ENCODE data around the gene KRTAP5-6.
"Not testable (repeated sequence)": the region's sequence is repeated elsewhere in the genome, so short reads cannot be mapped to it uniquely, and the experiment has no call there.

KRTAP5-6 gene

DNA sequence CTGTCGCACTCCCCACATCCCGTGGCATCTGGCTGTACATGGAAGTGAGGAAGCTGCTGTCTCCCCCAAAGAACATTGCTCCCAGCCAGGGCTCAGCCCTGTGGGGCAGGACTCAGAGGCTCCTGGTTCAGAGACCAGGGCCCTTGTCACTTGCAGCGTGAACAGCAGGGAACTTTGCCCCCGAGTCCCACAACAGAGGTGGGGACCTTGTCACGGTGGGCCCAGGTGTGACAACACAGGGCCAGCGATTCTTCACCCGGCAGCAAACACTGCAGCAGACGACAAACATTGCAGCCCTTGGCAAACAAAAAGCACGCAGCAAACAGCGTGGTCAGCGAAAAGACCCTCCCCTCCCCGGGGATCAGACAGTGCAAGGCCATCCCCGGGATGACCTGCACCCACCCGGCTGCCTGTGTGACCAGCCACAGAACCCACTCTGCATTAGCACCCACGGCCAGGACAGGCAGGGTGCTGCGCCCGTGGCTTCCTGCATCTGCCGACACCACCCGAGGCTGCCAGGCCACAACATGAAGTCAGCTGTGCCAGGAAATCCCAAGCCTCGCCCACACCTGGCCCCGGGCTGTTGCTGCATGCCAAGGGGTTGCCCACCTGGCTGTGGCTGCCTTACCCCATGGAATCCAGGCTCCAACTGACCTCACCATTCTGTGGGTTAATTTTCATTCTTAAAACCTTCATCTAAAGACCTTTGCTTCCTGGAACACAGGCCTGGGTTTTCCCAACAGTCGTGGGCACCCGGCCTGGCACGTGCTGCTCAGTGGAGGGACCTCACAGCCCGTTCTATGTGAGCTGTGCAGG, 35.3 kb upstream of the KRTAP5-6 start:
- not testable (repeated sequence) for DNase-seq

DNA sequence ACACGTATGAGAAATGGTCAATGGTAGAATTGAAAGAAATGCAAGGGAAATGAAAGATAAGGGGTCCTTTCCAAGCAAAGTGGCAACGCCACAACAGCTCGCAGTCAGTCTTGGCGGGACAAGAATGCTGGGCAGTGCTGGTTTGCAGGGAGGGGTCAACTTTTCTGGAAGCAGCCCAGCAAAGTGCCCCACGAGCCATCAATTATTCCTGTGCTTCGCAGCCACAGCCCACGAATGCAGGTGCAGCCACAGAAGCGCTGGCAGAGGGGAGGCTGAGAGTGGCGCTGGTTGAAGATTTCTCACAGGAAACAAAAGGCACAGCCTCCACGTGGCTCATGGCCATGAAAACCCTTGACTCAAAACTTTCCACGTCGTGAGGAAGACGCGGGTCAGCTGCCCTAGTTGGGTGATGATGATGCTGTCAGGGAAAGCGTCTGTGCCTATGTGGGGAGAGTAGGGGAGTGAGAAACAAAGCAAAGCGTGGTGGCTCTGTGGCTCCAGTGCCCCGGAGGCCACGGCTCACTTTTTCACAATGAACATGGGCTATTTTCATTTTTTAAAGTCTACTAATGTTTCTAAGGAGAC, 34.2 kb upstream of the KRTAP5-6 start:
- DNase-seq = not testable (repeated sequence)

DNA sequence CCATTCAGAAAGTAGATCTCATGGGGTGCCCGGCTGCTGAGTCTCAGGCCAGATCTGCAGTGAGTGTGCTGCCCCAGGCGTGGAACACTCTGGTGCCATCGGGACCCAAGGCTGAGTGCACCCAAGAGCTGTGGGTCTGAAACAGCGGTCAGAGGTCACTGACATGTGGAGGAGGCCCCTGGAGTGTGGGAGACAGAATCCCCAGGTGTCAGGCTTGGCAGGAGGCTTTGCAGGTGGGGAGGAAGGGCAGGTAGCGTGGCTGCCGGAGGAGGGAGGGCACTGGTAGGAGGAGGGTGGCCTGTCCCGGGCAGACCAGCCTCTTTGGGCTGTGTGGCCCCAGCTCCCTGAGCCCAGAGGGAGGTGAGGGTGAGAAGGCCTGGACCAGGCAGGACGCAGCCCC, 31.7 kb upstream of the KRTAP5-6 start:
- DNase-seq = no peak

DNA sequence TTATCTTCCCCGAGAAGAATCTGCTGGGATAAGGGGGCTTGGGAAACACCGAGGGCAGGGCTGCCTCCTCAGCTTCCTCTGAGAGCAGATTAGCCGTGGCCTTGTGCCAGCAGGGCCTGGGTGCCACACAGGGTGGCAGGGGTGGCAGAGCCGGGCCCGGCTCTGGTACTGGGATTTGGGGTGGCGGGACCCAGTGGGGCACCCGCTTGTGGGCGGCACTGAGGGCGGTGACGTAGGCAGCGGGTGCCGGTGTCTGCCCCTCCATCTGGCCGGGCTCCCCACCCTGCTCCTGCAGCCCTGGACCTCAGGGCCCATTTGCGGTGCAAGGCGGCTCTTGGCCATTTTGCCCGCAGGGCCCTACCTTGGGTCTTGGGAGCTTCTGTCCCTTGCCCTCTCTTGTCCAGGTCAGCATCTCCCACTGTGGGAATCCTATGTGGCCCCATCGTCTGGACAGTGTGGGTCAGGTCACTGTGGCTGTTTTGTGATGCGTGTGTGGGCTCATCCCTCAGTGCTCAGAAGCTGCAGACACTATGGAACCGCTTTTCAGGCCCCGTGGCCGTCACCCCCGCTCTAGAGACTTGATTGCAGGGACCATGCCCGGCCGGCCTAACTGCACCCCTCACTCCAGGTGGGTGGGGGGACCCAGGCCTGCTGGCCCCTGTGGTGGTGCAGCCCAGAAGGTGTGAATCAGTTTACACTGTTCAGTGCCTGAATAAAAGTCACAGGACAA, 29.7 kb upstream of the KRTAP5-6 start:
- no peak for DNase-seq

DNA sequence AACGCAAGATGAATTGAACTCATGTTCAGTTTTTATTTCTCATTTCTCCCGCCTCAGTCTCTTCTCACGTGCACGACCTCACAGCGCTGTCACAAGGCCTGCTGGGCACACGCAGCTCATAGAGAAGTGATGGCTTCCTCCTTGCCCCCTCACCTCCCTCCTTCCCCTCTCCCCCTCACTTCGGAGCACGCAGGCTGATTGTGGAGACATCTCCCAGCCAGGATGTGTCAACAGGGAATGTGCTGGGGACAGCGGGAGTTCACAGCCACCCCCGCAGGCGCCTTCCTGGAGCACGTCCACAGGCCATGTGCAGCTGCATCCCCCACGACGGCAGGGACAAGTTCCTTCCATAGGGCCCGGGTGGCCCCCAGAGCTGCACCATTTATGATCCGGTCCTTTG, 29.1 kb upstream of the KRTAP5-6 start:
- DNase-seq = no peak

DNA sequence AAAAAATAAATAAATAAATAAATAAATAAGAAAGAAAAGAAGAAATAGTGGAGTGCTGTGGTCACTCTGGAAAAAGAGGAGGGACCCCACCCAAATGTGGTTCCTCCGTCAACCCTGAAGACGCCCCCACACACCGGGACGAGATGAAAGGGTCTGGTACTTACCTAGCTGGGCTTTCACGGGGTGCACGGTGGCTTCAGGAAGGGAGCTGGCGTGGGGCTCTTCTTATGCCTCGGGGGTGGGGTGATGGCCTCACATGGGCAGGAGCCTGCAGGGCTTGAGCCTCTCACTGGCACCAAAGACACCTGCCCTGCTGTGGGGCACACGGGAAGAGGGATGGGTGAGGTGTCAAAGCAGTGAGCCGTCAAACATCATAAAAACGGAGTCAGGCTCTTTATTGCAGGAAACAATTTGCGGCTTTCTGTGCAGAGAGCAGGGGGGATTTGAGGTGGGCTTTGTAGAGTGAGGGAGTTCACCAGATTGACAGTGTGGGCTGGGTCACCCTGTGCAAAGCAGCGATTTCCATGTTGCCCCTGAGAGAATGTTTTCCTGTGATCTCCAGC, 28.0 kb upstream of the KRTAP5-6 start:
- no peak for DNase-seq

DNA sequence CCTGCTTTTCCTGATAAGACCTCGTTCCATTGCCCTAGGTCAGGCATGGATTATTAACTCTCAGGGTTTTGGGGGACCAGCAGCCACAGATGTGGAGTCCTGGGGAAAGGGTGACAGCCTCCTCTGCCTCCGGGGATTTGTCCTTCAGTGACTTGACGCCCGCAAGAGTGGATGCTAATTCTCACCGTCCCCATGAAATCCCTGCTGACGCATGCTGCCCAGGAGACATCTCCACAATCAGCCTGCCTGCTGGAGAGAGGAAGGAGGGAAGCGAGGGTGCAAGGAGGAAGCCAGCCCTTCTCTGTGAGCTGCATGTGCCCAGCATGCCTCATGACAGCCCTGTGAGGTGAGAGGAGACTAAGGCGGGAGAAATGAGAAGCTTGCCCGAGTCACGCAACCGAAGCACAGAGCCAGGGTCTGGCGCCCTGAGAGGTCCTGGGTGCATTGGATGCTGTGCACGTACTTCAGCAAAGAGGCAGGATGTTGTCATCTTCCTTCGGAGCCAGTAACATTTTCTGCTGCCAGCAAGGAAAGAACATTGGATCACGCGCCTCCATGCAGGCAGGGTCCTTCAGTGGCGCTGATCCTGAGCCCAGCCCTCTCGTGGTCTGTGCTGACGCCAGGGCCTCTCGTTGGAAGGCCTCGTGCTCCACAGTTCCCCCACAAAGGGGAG, 27.3 kb upstream of the KRTAP5-6 start:
- DNase-seq = no peak

DNA sequence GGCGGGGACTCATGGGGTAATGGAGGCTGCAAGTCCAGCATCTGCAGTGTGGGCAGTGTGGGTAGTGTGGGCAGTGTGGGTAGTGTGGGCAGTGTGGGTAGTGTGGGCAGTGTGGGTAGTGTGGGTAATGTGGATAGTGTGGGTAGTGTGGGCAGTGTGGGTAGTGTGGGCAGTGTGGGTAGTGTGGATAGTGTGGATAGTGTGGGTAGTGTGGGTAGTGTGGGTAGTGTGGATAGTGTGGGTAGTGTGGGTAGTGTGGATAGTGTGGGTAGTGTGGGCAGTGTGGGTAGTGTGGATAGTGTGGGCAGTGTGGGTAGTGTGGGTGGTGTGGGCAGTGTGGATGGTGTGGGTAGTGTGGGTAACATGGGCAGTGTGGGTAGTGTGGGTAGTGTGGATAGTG, 26.5 kb upstream of the KRTAP5-6 start:
- not testable (repeated sequence) for DNase-seq

DNA sequence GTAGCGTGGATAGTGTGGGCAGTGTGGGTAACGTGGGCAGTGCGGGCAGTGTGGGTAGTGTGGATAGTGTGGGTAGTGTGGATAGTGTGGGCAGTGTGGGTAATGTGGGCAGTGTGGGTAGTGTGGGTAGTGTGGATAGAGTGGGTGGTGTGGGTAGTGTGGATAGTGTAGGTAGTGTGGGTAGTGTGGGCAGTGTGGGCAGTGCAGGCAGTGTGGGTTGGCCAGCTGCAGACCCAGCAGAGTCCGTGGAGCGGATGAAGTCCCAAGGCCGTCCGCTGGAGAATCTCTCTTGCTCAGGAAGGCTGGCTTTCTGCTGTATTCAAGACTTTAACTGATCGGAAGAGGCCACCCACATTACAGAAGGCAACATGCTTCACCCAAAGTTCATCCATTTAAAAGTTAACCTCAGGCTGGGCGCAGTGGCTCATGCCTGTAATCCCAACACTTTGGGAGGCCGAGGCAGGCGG, 26.1 kb upstream of the KRTAP5-6 start:
- DNase-seq = no peak

DNA sequence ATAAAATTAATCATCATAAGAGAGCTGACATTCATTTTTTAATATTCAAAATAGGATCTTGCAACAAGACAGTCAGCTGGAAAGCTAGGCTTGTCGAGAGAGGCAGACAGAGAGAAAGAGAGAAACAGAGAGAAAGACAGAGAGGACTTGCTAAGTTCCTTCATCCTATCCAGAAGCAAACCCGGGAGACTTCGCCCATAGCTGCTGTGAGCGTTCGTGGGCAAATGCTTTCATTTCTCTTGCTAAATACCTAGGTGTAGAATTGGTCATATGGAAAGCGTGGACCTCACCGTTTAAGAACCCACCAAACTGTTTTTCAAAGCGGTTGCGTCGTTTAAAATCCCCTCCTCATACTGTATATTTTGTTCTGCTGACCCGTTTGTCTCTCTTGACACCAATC, 25.3 kb upstream of the KRTAP5-6 start:
- no peak for DNase-seq

DNA sequence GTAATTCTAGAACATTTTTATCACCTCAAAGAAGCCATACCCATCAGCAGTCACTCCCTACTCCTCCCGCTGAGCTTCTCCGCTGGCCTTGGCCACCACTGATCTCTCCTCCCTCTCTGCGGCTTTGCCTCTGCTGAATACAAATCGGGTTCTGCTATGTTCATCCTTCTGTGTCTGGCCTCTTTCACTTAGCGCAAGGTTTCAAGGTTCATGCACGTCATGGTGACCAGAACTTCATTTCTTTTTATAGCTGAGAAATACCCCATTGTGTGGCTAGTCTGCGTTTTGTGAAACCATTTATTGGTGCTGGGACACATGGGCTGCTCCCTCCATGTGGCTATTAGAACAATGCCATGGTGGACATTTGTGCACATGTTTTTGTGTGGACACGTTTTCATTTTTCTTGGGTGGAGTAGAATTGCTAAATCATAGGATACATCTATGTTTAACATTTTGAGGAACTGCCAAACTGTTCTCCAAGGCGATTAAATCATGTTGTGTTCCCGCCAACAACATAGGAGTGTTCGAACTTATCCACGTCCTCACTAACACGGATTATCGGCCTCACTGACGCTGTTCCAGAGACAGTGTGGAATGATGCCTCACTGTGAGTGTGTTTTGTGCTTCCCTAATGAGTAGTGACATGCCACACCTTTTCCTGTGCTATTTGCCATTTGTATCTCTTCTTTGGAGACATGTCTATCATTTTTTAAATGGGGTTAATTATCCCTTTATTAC, 24.2 kb upstream of the KRTAP5-6 start:
- DNase-seq = no peak

DNA sequence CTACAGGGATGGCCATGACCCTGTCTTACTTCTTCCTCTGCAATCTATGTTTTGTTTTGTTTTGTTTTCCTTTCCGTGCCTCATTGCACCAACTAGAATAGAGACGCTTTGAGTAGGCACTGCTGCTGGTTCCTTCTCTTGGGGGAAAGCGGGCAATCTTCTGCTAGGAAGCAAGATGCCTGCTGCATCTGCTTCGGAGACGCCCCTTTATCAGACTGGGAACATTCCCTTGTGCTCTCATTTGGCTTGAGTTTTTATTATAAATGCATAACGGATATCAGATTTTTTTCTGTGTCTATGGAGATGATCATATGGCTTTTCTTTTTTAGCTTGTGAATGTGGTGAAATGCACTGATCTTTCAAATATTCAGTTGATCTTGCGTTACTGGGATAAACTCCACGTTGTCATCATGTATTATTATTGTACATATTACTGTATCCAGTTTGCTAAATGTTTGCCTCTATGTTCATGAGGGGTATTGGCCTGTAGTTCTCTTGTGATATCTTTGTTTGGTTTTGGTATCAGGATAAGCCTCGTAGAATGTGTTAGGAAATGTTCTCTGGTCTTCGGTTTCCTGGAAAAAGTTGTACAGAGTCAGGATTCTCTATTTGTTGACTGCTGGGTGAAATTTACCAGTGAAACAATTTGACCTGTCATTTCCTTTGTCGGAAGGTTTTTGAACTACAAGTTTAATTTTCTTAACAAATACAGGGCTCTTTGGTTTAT, 23.4 kb upstream of the KRTAP5-6 start:
- DNase-seq = no peak

DNA sequence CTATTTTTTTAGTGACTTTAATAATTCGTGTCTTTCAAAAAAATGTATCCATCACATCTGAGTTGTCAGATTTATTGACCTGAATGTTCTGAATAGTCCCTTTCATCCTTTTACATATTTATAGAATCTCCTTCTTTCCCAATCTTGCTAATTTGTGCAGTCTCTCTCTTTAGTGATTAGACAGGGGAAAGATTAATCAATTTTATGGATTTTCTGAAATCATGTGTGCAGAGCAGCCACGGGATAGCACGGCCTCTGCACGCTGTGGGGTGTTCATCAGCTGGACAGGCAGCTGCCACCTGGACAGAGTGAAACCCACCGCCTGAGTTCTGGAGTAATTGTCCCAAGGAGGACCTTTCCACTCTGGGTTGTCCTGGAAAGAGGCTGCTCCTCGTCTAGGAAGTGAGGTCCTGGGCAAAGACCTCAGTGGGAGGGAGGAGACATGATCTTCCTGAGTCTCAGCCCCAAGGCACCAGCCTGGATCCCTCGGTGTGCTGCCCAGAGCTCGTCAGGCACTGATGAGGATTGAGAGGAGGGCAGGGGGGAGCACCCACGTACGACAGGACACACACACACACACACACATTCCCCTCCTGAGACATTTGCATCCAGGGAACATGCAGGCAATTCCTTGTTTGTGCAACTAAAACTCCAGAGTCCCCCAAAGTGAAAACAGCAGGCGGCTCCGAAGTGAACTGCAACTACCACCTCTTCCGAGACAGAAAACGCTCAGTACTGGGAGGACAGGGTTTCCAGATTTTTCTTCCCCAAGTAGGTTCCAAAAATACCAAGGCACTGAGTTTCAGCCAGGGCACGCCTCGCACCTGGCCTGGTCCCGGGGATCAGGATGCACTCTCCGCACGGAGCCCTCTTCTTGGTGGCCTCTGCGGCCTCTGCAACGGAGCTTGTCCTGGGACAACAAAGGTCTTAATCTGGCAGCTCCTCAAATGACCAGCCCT, 22.5 kb upstream of the KRTAP5-6 start:
- no peak for DNase-seq

DNA sequence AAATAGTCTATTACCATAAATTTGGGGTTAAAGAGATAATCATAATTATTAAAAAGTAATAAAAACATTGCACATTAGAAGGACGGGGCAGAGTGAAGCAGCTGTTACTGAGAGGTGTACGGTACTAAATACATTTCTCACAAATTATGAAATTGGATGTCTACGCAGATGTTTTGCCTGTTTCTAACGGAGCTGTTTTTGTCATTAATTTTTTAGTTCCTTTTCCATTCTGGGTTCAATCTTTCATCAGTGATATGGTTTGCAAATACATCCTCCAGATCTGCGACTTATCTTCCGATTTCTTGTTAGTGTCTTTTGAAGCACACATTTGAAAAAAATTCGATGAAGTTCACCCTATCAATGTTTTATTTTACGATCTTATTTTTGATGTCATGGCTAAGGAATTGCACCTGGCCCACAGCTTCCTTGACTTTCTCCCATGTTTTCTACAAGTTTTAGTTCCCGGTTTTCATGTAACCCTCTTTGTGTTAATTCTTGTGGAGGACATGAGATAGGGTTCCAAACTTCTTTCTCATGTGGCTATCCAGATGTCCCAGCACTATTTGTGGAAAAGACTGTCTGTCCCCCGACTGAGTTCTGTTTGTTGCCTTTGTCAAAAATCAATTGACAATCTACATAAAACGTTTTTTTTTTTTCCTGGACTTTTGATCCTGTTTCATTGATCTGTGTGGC, 21.3 kb upstream of the KRTAP5-6 start:
- no peak for DNase-seq

DNA sequence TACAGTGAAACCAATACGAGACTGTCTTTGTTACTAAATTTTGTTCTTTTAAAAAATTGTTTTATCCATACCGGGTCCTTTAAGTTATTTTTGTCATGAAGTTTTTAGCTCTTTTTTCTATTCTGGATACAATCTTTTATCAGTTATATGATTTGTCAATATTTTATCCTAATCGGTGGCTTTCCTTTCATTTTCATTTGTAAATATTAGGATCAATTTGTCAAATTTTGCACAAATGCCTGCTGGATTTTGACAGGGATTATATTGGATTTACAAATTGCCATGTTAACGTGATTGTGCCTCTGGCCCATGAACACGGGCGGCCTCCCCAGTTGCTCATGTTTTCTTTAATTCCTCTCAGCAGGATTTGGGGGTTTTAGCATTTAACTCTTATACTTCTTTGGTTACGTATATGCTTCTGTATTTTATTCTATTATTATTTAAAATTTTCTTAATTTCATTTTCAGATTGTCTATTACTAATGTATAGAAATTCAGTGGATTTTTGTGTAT, 20.7 kb upstream of the KRTAP5-6 start:
- DNase-seq = no peak

DNA sequence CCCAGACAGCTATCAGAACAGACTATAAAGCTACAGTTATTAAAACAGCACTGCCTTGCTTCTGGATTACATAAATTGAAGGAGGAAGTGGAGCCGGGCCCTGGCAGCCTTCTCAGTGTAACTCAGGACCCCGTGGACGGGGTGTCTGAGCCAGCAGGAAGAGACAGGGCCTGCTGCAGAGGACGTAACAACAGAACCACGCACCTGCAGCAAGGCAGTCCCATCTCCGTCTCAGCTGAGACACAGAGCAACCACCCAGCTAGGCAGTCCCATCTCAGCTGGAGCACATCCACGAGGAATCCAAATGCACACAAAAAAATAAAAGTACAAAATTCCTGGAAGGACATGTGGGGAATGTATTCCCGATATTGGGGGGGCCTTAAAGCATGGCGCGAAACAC, 17.1 kb upstream of the KRTAP5-6 start:
- no peak for DNase-seq

DNA sequence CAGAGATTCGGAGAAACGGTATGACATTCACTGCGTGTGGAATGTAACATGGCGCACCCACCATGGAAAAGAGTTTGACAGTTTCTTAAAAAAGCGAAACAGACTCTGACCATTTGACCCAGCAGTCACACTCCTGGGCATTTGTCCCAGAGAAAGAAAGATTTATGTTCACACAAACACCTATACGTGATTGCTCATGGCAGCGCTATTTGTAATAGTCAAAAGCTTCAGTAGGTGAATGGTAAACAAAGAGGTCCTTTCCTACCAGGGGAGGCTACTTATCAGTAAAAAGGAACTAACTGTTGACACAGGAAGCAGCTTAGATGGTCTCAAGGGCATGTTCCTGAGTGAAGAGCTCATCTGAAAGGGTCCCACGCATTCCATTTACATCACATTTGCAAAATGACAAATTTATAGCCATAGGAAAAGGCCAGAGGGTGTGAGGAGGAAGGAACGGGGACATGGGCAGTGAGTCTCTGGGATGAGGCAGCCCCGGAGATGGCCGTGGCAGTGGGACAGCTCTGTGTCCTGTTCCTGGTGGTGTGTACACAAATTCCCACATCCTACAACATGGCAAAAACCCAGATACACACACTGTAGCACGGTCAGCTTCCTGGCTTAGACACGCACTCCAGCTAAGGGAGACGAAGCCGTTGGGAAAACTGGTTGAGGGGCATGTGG, 14.6 kb upstream of the KRTAP5-6 start:
- no peak for DNase-seq

DNA sequence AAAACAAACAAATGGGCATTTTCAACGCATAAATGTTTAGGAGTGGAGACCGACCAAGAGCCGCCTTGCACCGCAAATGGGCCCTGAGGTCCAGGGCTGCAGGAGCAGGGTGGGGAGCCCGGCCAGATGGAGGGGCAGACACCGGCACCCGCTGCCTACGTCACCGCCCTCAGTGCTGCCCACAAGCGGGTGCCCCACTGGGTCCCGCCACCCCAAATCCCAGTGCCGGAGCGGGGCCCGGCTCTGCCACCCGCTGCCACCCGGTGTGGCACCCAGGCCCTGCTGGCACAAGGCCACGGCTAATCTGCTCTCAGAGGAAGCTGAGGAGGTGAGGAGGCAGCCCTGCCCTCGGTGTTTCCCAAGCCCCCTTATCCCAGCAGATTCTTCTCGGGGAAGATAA, 13.8 kb upstream of the KRTAP5-6 start:
- not testable (repeated sequence) for DNase-seq

Data from NCI-H1694 (cell line).